GM12891 (cell line): Measurements from ENCODE around the gene ANKRD40CL.

ENCODE experiments used
- POLR2A ChIP-seq: IDR thresholded peaks from 2 replicates; pipeline ENCODE4 v1.6.1; 2011; ENCODE audit warnings: low read depth, low read length, control low read depth
- POLR2AphosphoS5 ChIP-seq: IDR thresholded peaks from 2 replicates; pipeline ENCODE4 v1.6.1; 2011; ENCODE audit warnings: low read depth, low read length, control low read depth
- POU2F2 ChIP-seq: IDR thresholded peaks from 2 replicates; pipeline ENCODE4 v1.6.1; 2011; ENCODE audit warnings: low read depth, mild to moderate bottlenecking, control low read depth, low read length, moderate library complexity
- SPI1 ChIP-seq: IDR thresholded peaks from 2 replicates; pipeline ENCODE4 v1.6.1; 2011; ENCODE audit warnings: low read depth, low read length, control low read depth
- TAF1 ChIP-seq: IDR thresholded peaks from 2 replicates; pipeline ENCODE4 v1.6.1; 2011; ENCODE audit warnings: low read depth, low read length, control low read depth

- TF ChIP-seq TAF1 (no peak), POLR2A (no peak), POLR2AphosphoS5 (no peak), SPI1 (no peak), POU2F2 (no peak)
These were observed 25.7 kb upstream of the ANKRD40CL start for GRCh38 chr17:50793007-50793406.
